Keratinocyte (primary cell): ENCODE measurements around the gene RASA3. TPM values are rescaled to one million over a fixed set of nuclear protein-coding genes. Genes with fewer than 3 reads are reported as not detected.

Experiments used
- DNase-seq: peaks from one replicate; pipeline ENCODE4 v3.0.0-alpha.2; 2011; ENCODE audit warnings: low read depth, missing footprints, low spot score
- FAIRE-seq: peaks from 2 replicates; lab custom pipeline; 2011; peaks lifted over from hg19 to GRCh38; lab: Jason Lieb, UNC
- H2AFZ ChIP-seq: 2 replicates; pipeline ENCODE4 v1.6.0; 2012; ENCODE audit warnings: low read length, control low read depth, inconsistent platforms; ENCODE audit not compliant: control insufficient read depth
- H3K27ac ChIP-seq: 2 replicates; pipeline ENCODE4 v1.5.1; 2011; ENCODE audit warnings: low read length; ENCODE audit not compliant: control insufficient read depth, insufficient read depth
- H3K27me3 ChIP-seq: 3 replicates; pipeline ENCODE4 v1.6.0; 2011; ENCODE audit warnings: low read length; ENCODE audit not compliant: control insufficient read depth, insufficient read depth; ENCODE audit errors: extremely low read depth
- H3K36me3 ChIP-seq, 2 experiments: 2 replicates in 1 of 2; 3 replicates in 1 of 2; pipeline ENCODE4 v1.5.1; 2011; ENCODE audit warnings: low read length in 2 of 2, mild to moderate bottlenecking in 1 of 2; ENCODE audit not compliant: control insufficient read depth in 2 of 2, insufficient read depth in 2 of 2; ENCODE audit errors: extremely low read depth in 1 of 2
- H3K4me1 ChIP-seq: 3 replicates; pipeline ENCODE4 v1.5.1; 2011; ENCODE audit warnings: low read length; ENCODE audit not compliant: control insufficient read depth, insufficient read depth; ENCODE audit errors: extremely low read depth
- H3K4me2 ChIP-seq: 3 replicates; pipeline ENCODE4 v1.6.0; 2011; ENCODE audit warnings: low read depth, low read length; ENCODE audit not compliant: control insufficient read depth, insufficient read depth; ENCODE audit errors: extremely low read depth
- H3K4me3 ChIP-seq, 3 experiments: fragments of 200-600 bp in 1 of 3; sonication (generic) in 1 of 3; 2 replicates in 2 of 3; 3 replicates in 1 of 3; pipeline ENCODE4 v1.5.1; 2011 to 2016; ENCODE audit warnings: low read length in 3 of 3, mild to moderate bottlenecking in 3 of 3, control low read depth in 2 of 3, inconsistent platforms in 1 of 3, low read depth in 1 of 3, mixed read lengths in 1 of 3, mixed run types in 1 of 3, moderate library complexity in 1 of 3; ENCODE audit not compliant: control insufficient read depth in 2 of 3, insufficient read depth in 2 of 3; ENCODE audit errors: extremely low read depth in 1 of 3
- H3K79me2 ChIP-seq: 2 replicates; pipeline ENCODE4 v1.6.0; 2012; ENCODE audit warnings: low read length; ENCODE audit not compliant: control insufficient read depth, insufficient read depth
- H3K9ac ChIP-seq: 3 replicates; pipeline ENCODE4 v1.6.0; 2011; ENCODE audit warnings: low read length; ENCODE audit not compliant: control insufficient read depth, insufficient read depth; ENCODE audit errors: extremely low read depth
- H3K9me1 ChIP-seq: 3 replicates; pipeline ENCODE4 v1.6.0; 2011; ENCODE audit warnings: low read length; ENCODE audit not compliant: control insufficient read depth, insufficient read depth; ENCODE audit errors: extremely low read depth
- H3K9me3 ChIP-seq: 2 replicates; pipeline ENCODE4 v1.5.1; 2012; ENCODE audit warnings: low read depth, low read length; ENCODE audit not compliant: control insufficient read depth
- H4K20me1 ChIP-seq: 3 replicates; pipeline ENCODE4 v1.6.0; 2011; ENCODE audit warnings: low read length; ENCODE audit not compliant: control insufficient read depth, insufficient read depth; ENCODE audit errors: extremely low read depth
- EZH2 ChIP-seq: IDR thresholded peaks from one replicate; pipeline ENCODE4 v1.6.1; 2012; ENCODE audit warnings: inconsistent platforms, mild to moderate bottlenecking, low read length, moderate library complexity
- dilution Hi-C: fragments of 300-500 bp; cut with MboI; formaldehyde crosslinking; loops from one replicate; pipeline ENCODE4 v1.7.0; 2020; ENCODE audit warnings: low sequenced_read_pairs; ENCODE audit not compliant: extremely low pct_ligation_motif_present
- polyA plus RNA-seq, 5 experiments: library from polyadenylated mRNA; depleted of rRNA in 3 of 5; stranded (reverse) in 3 of 5; stranded (forward) in 1 of 5; unstranded in 1 of 5; fragments of >200 nt; gene quantifications; 1 replicate in 1 of 5; 2 replicates in 3 of 5; 3 replicates in 1 of 5; pipeline versions ENCODE4 v1.2.1 to v1.2.3, GENCODE V29; 2011 to 2012; ENCODE audit warnings: missing spikeins in 2 of 5, low read depth in 1 of 5, low replicate concordance in 1 of 5
- TF ChIP-seq, protein P1 (sequence below), 3 experiments: IDR thresholded peaks in 1 of 3; conservative IDR thresholded peaks in 1 of 3; optimal IDR thresholded peaks in 1 of 3; 2 replicates in 2 of 3; 3 replicates in 1 of 3; pipeline versions ENCODE3 to v1.5.1; 2011; ENCODE audit warnings: low read length in 3 of 3, mild to moderate bottlenecking in 3 of 3, moderate library complexity in 2 of 3, control low read depth in 1 of 3, inconsistent platforms in 1 of 3; ENCODE audit not compliant: insufficient read depth in 2 of 3; ENCODE audit errors: extremely low read depth in 1 of 3

Gene RASA3
- polyA plus RNA-seq, 1 donor (not counting 4 experiments of a cell fraction or from before 2014, with no cell fraction given): 4.1 TPM

GRCh38 chr13:114054264-114054663, 78.2 kb downstream of the RASA3 start:
- no peak overlapping the region for H3K4me3 ChIP-seq
- no peak overlapping the region for H2AFZ ChIP-seq
- H3K36me3 ChIP-seq: no peaks in the 10 kb centered on the region
- no peak overlapping the region for H3K9ac ChIP-seq
- no peaks in the 10 kb centered on the region for H3K79me2 ChIP-seq
- FAIRE-seq (no peak), DNase-seq (no peak)
- H3K27ac ChIP-seq: no peak overlapping the region
- no peak overlapping the region for H3K4me2 ChIP-seq
- no peaks in the 10 kb centered on the region for H4K20me1 ChIP-seq
- TF ChIP-seq, protein P1, sequence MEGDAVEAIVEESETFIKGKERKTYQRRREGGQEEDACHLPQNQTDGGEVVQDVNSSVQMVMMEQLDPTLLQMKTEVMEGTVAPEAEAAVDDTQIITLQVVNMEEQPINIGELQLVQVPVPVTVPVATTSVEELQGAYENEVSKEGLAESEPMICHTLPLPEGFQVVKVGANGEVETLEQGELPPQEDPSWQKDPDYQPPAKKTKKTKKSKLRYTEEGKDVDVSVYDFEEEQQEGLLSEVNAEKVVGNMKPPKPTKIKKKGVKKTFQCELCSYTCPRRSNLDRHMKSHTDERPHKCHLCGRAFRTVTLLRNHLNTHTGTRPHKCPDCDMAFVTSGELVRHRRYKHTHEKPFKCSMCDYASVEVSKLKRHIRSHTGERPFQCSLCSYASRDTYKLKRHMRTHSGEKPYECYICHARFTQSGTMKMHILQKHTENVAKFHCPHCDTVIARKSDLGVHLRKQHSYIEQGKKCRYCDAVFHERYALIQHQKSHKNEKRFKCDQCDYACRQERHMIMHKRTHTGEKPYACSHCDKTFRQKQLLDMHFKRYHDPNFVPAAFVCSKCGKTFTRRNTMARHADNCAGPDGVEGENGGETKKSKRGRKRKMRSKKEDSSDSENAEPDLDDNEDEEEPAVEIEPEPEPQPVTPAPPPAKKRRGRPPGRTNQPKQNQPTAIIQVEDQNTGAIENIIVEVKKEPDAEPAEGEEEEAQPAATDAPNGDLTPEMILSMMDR (optimal IDR thresholded peaks at IDR 0.05 in 1 of 3, IDR thresholded peaks at IDR 0.05 in 1 of 3, conservative IDR thresholded peaks at IDR 0.05 in 1 of 3; ENCODE audit: extremely low read depth in 1 of 3, insufficient read depth in 2 of 3, low read length in 3 of 3): no peak
- no peak for TF ChIP-seq EZH2
- dilution Hi-C loops: loop anchor here (10.0 kb wide), 1 partner anchor 111 kb away; no protein-coding TSS in a partner anchor
- H3K4me1 ChIP-seq: no peaks in the 10 kb centered on the region
- H3K9me1 ChIP-seq: no peaks in the 10 kb centered on the region
- no peaks in the 10 kb centered on the region for H3K27me3 ChIP-seq
- H3K9me3 ChIP-seq: no peaks in the 10 kb centered on the region

DNA sequence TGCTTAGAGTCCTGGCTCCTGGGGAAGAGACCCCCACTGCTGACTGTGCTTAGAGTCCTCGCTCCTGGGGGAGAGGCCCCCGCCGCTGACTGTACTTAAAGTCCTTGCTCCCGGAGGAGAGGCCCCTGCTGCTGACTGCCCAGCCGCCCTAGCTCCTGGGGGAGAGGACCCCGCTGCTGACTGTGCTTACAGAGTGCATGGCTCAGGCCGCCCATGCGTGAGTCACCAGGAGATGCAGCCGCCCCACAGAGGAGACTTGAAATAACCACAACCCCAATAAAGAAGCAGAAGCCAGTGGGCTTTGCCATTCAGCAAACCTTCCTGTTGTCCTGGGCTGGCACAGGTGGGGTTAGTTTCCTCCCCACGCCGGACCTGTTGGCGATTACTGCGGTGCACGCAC, 79.4 kb downstream of the RASA3 start:
- H3K36me3 ChIP-seq: no peaks in the 10 kb centered on the region
- TF ChIP-seq EZH2: no peak
- TF ChIP-seq, protein P1 (optimal IDR thresholded peaks at IDR 0.05 in 1 of 3, IDR thresholded peaks at IDR 0.05 in 1 of 3, conservative IDR thresholded peaks at IDR 0.05 in 1 of 3; ENCODE audit: extremely low read depth in 1 of 3, insufficient read depth in 2 of 3, low read length in 3 of 3): no peak
- no peak overlapping the region for H3K4me2 ChIP-seq
- H3K4me3 ChIP-seq: no peak overlapping the region
- dilution Hi-C loops: loop anchor here (10.0 kb wide), 1 partner anchor 112 kb away; no protein-coding TSS in a partner anchor
- no peak overlapping the region for H3K27ac ChIP-seq
- no peaks in the 10 kb centered on the region for H3K79me2 ChIP-seq
- DNase-seq: no peak
- no peaks in the 10 kb centered on the region for H4K20me1 ChIP-seq
- H3K4me1 ChIP-seq: no peaks in the 10 kb centered on the region
- no peaks in the 10 kb centered on the region for H3K27me3 ChIP-seq
- H3K9me3 ChIP-seq: no peaks in the 10 kb centered on the region
- no peak overlapping the region for H3K9ac ChIP-seq
- no peaks in the 10 kb centered on the region for H3K9me1 ChIP-seq
- FAIRE-seq: no peak
- no peak overlapping the region for H2AFZ ChIP-seq
